Panc1 (cell line): Measurements from ENCODE around the gene TGFBRAP1. TPM values are rescaled to one million over a fixed set of nuclear protein-coding genes. Genes with fewer than 3 reads are reported as not detected.

Source experiments
- ATAC-seq: fragments of 200-7000 bp; cut with Tn5 transposase; 2 replicates; pipeline ENCODE4 v1.9.1; 2020; ENCODE audit warnings: mild to moderate bottlenecking, moderate library complexity
- BruUV-seq: library from RNA; stranded (reverse); fragments of 400-500 nt; replicated peaks from 2 replicates; lab custom pipeline; 2021; lab: Mats Ljungman, UMichigan
- CTCF ChIA-PET: fragments of 300-600 bp; sonication (Branson Sonifier 250); formaldehyde crosslinking; loops from one replicate; lab custom pipeline; 2022; ENCODE audit warnings: antibody characterized with exemption; lab: Charles Lee
- POLR2A ChIA-PET: fragments of 300-600 bp; sonication (Branson Sonifier 250); formaldehyde crosslinking; loops from one replicate; lab custom pipeline; 2022; ENCODE audit warnings: antibody characterized with exemption; lab: Charles Lee
- DNase-seq: peaks from one replicate; pipeline ENCODE4 v3.0.0-alpha.2; 2010; ENCODE audit warnings: low read depth, low spot score
- H3K27ac ChIP-seq: 2 replicates; pipeline ENCODE4 v1.5.1; 2011; ENCODE audit warnings: mild to moderate bottlenecking, low read length, inconsistent platforms
- H3K27me3 ChIP-seq: fragments of 200-500 bp; sonication (Bioruptor generic); 2 replicates; pipeline ENCODE4 v1.6.0; 2014; ENCODE audit warnings: low read length, inconsistent platforms; ENCODE audit not compliant: control insufficient read depth, insufficient read depth
- H3K36me3 ChIP-seq: fragments of 200-500 bp; sonication (Bioruptor generic); 2 replicates; pipeline ENCODE4 v1.5.1; 2014; ENCODE audit warnings: inconsistent platforms, mild to moderate bottlenecking, low read length, moderate library complexity; ENCODE audit not compliant: control insufficient read depth, insufficient read depth
- H3K4me1 ChIP-seq: 2 replicates; pipeline ENCODE4 v1.5.1; 2011; ENCODE audit warnings: inconsistent platforms, mild to moderate bottlenecking, low read length, moderate library complexity; ENCODE audit not compliant: control insufficient read depth, insufficient read depth
- H3K4me3 ChIP-seq, 2 experiments: 2 replicates each; pipeline ENCODE4 v1.5.1; 2011 to 2012; ENCODE audit warnings: low read depth in 2 of 2, low read length in 2 of 2, mild to moderate bottlenecking in 2 of 2, inconsistent platforms in 1 of 2, moderate library complexity in 1 of 2
- H3K9me3 ChIP-seq: fragments of 200-500 bp; sonication (Bioruptor generic); 2 replicates; pipeline ENCODE4 v1.5.1; 2014; ENCODE audit warnings: low read depth, mild to moderate bottlenecking, inconsistent platforms, low read length, moderate library complexity; ENCODE audit not compliant: control insufficient read depth, insufficient read depth
- CTCF ChIP-seq: fragments of 450-650 bp; IDR thresholded peaks from 2 replicates; pipeline ENCODE4 v1.5.1; 2017; ENCODE audit warnings: mild to moderate bottlenecking
- POLR2AphosphoS5 ChIP-seq: IDR thresholded peaks from 2 replicates; pipeline ENCODE4 v1.6.1; 2012; ENCODE audit warnings: mild to moderate bottlenecking, low read depth, low read length, moderate library complexity
- REST ChIP-seq, 2 experiments: IDR thresholded peaks; 2 replicates each; pipeline ENCODE4 v1.6.1; 2011 to 2012; ENCODE audit warnings: low read depth in 2 of 2, control low read depth in 1 of 2, low read length in 1 of 2, mild to moderate bottlenecking in 1 of 2, moderate library complexity in 1 of 2; ENCODE audit not compliant: insufficient read depth in 1 of 2
- SIN3A ChIP-seq: IDR thresholded peaks from 2 replicates; pipeline ENCODE4 v1.6.1; 2012; ENCODE audit warnings: low read depth, mild to moderate bottlenecking, low read length, moderate library complexity, borderline replicate concordance; ENCODE audit not compliant: insufficient read depth
- TCF7L2 ChIP-seq: IDR thresholded peaks from 2 replicates; pipeline ENCODE4 v1.6.1; 2011; ENCODE audit warnings: mild to moderate bottlenecking, low read depth, low read length, inconsistent platforms
- in situ Hi-C: cut with HindIII; loops from 2 replicates; pipeline ENCODE4 v1.10.0; 2016; ENCODE audit warnings: low sequenced_read_pairs, low pct_unique_long_range_greater_than_20kb
- intact Hi-C: fragments of 100-400 bp; cut with micrococcal nuclease; formaldehyde crosslinking; loops from one replicate; pipeline ENCODE4 v1.10.0; 2022; ENCODE audit not compliant: unreplicated experiment
- total RNA-seq: library from RNA; stranded (reverse); gene quantifications from one replicate; pipeline ENCODE4 v1.2.1, GENCODE V29; 2021; ENCODE audit not compliant: unreplicated experiment

Gene TGFBRAP1
- total RNA-seq, 1 experiment from 2014 or later, result 32.7 TPM

- Histone ChIP-seq H3K4me1 (peaks cover 4% of the 10 kb centered on the region), H3K27ac (no peak overlapping the region), H3K36me3 (no peaks in the 10 kb centered on the region), H3K4me3 (no peak overlapping the region), H3K9me3 (no peaks in the 10 kb centered on the region), H3K27me3 (no peaks in the 10 kb centered on the region)
- ChIA-PET POLR2A (interaction anchor here (1.2 kb wide), 1 partner anchor 116 kb away, joined by 4 read pairs; no protein-coding TSS in a partner anchor), CTCF (interaction anchor here (0.5 to 1.3 kb wide), 3 partner anchors 124 to 1844 kb away, joined by 3 read pairs; no protein-coding TSS in a partner anchor)
- ATAC-seq (no peak), DNase-seq (no peak)
- TF ChIP-seq POLR2AphosphoS5 (no peak), TCF7L2 (no peak), SIN3A (no peak), REST (IDR thresholded peaks at IDR 0.05; ENCODE audit: insufficient read depth in 1 of 2, low read depth in 2 of 2, low read length in 1 of 2) (no peak), CTCF (no peak)
- intact Hi-C loops, result no loop called here
- no TSS peak for BruUV-seq
- in situ Hi-C loops, result no loop called here
Observed at GRCh38 chr2:105239924-105240323, 89.6 kb downstream of the TGFBRAP1 start.

- H3K4me3 ChIP-seq, result no peak overlapping the region; a peak in 1 of 4 replicates
- CTCF ChIA-PET, result interaction anchor here (0.6 to 1.1 kb wide), 11 partner anchors 11 to 994 kb away, joined by 3 to 15 read pairs (median 5); no protein-coding TSS in a partner anchor
- no peak for TF ChIP-seq POLR2AphosphoS5
- TF ChIP-seq TCF7L2, result no peak
- TF ChIP-seq REST (IDR thresholded peaks at IDR 0.05; ENCODE audit: insufficient read depth in 1 of 2, low read depth in 2 of 2, low read length in 1 of 2), result no peak
- TF ChIP-seq SIN3A, result no peak
- no peak for TF ChIP-seq CTCF
- ATAC-seq, result no peak
- no TSS peak for BruUV-seq
- no peak overlapping the region for H3K27ac ChIP-seq
- POLR2A ChIA-PET, result interaction anchor here (1.2 kb wide), 1 partner anchor 115 kb away, joined by 4 read pairs; no protein-coding TSS in a partner anchor
- no peaks in the 10 kb centered on the region for H3K36me3 ChIP-seq
- in situ Hi-C loops (no loop called here), intact Hi-C loops (no loop called here)
- no peaks in the 10 kb centered on the region; the same call in 1 of the 2 replicates for H3K27me3 ChIP-seq
- no peaks in the 10 kb centered on the region for H3K9me3 ChIP-seq
- DNase-seq, result no peak
- peaks cover 4% of the 10 kb centered on the region for H3K4me1 ChIP-seq
Observed at GRCh38 chr2:105238664-105239240, 90.8 kb downstream of the TGFBRAP1 start.
